Measurements from ENCODE around the gene PDE8A.

Gene PDE8A

GRCh38 chr15:84949845-84950569, 31.6 kb upstream of the PDE8A start:
- H3K4me3 ChIP-seq (ENCODE audit: low read length) = no peak overlapping the region
- peaks cover 11% of the 10 kb centered on the region for H3K4me1 ChIP-seq (ENCODE audit: insufficient read depth, low read length)

GRCh38 chr15:84950570-84951111, 31.0 kb upstream of the PDE8A start:
- peaks cover 11% of the 10 kb centered on the region for H3K4me1 ChIP-seq (ENCODE audit: insufficient read depth, low read length)
- peaks cover 5% of the 10 kb centered on the region for H3K27me3 ChIP-seq (ENCODE audit: insufficient read depth, low read length)
- no peaks in the 10 kb centered on the region for H3K9me3 ChIP-seq (ENCODE audit: low read length)
- no peaks in the 10 kb centered on the region for H3K36me3 ChIP-seq (ENCODE audit: insufficient read depth, low read length)
- no peak overlapping the region for H3K4me3 ChIP-seq (ENCODE audit: low read length)
- no peak overlapping the region for H2AFZ ChIP-seq (ENCODE audit: low read depth, low read length)

More at GRCh38 chr15:84949845-84950569, 31.6 kb upstream of the PDE8A start:
- Histone ChIP-seq H3K36me3 (ENCODE audit: insufficient read depth, low read length) (no peaks in the 10 kb centered on the region), H3K27me3 (ENCODE audit: insufficient read depth, low read length) (peaks cover 5% of the 10 kb centered on the region), H2AFZ (ENCODE audit: low read depth, low read length) (no peak overlapping the region), H3K9me3 (ENCODE audit: low read length) (no peaks in the 10 kb centered on the region)

- Histone ChIP-seq H3K27me3 (ENCODE audit: insufficient read depth, low read length) (peaks cover 5% of the 10 kb centered on the region), H3K36me3 (ENCODE audit: insufficient read depth, low read length) (no peaks in the 10 kb centered on the region), H2AFZ (ENCODE audit: low read depth, low read length) (no peak overlapping the region), H3K4me1 (ENCODE audit: insufficient read depth, low read length) (peaks cover 11% of the 10 kb centered on the region), H3K9me3 (ENCODE audit: low read length) (no peaks in the 10 kb centered on the region), H3K4me3 (ENCODE audit: low read length) (no peak overlapping the region)
Observed at GRCh38 chr15:84951736-84952135, 29.9 kb upstream of the PDE8A start.

- peaks cover 3% of the 10 kb centered on the region for H3K4me1 ChIP-seq (ENCODE audit: insufficient read depth, low read length)
Observed at GRCh38 chr15:84953136-84953535, 28.5 kb upstream of the PDE8A start.

GRCh38 chr15:84953726-84954125, 27.9 kb upstream of the PDE8A start:
- Histone ChIP-seq H2AFZ (ENCODE audit: low read depth, low read length) (no peak overlapping the region), H3K36me3 (ENCODE audit: insufficient read depth, low read length) (no peaks in the 10 kb centered on the region), H3K4me3 (ENCODE audit: low read length) (no peak overlapping the region), H3K4me1 (ENCODE audit: insufficient read depth, low read length) (no peaks in the 10 kb centered on the region), H3K27me3 (ENCODE audit: insufficient read depth, low read length) (peaks cover 3% of the 10 kb centered on the region), H3K9me3 (ENCODE audit: low read length) (no peaks in the 10 kb centered on the region)

More at GRCh38 chr15:84953136-84953535, 28.5 kb upstream of the PDE8A start:
- Histone ChIP-seq H2AFZ (ENCODE audit: low read depth, low read length) (no peak overlapping the region), H3K27me3 (ENCODE audit: insufficient read depth, low read length) (peaks cover 3% of the 10 kb centered on the region), H3K36me3 (ENCODE audit: insufficient read depth, low read length) (no peaks in the 10 kb centered on the region), H3K4me3 (ENCODE audit: low read length) (no peak overlapping the region), H3K9me3 (ENCODE audit: low read length) (no peaks in the 10 kb centered on the region)

GRCh38 chr15:84955089-84955848, 26.4 kb upstream of the PDE8A start:
- Histone ChIP-seq H3K4me3 (ENCODE audit: low read length) (no peak overlapping the region), H3K9me3 (ENCODE audit: low read length) (no peaks in the 10 kb centered on the region), H3K36me3 (ENCODE audit: insufficient read depth, low read length) (no peaks in the 10 kb centered on the region), H2AFZ (ENCODE audit: low read depth, low read length) (no peak overlapping the region), H3K4me1 (ENCODE audit: insufficient read depth, low read length) (no peaks in the 10 kb centered on the region), H3K27me3 (ENCODE audit: insufficient read depth, low read length) (peaks cover 3% of the 10 kb centered on the region)

- no peaks in the 10 kb centered on the region for H3K9me3 ChIP-seq (ENCODE audit: low read length)
- H2AFZ ChIP-seq (ENCODE audit: low read depth, low read length) = no peak overlapping the region
- peaks cover 3% of the 10 kb centered on the region for H3K27me3 ChIP-seq (ENCODE audit: insufficient read depth, low read length)
- H3K4me1 ChIP-seq (ENCODE audit: insufficient read depth, low read length) = peaks cover 4% of the 10 kb centered on the region
- no peaks in the 10 kb centered on the region for H3K36me3 ChIP-seq (ENCODE audit: insufficient read depth, low read length)
- H3K4me3 ChIP-seq (ENCODE audit: low read length) = no peak overlapping the region
Observed at GRCh38 chr15:84956199-84956598, 25.5 kb upstream of the PDE8A start.

GRCh38 chr15:84960391-84961113, 21.1 kb upstream of the PDE8A start:
- Histone ChIP-seq H3K27me3 (ENCODE audit: insufficient read depth, low read length) (no peaks in the 10 kb centered on the region), H3K36me3 (ENCODE audit: insufficient read depth, low read length) (no peaks in the 10 kb centered on the region), H3K4me1 (ENCODE audit: insufficient read depth, low read length) (peaks cover 7% of the 10 kb centered on the region)

GRCh38 chr15:84961114-84961452, 20.6 kb upstream of the PDE8A start:
- no peaks in the 10 kb centered on the region for H3K27me3 ChIP-seq (ENCODE audit: insufficient read depth, low read length)
- no peaks in the 10 kb centered on the region for H3K36me3 ChIP-seq (ENCODE audit: insufficient read depth, low read length)
- H2AFZ ChIP-seq (ENCODE audit: low read depth, low read length) = no peak overlapping the region
- peak overlapping the region; percentile 11 for H3K4me3 ChIP-seq (ENCODE audit: low read length)
- H3K9me3 ChIP-seq (ENCODE audit: low read length) = no peaks in the 10 kb centered on the region
- H3K4me1 ChIP-seq (ENCODE audit: insufficient read depth, low read length) = peaks cover 7% of the 10 kb centered on the region

More at GRCh38 chr15:84960391-84961113, 21.1 kb upstream of the PDE8A start:
- Histone ChIP-seq H3K9me3 (ENCODE audit: low read length) (no peaks in the 10 kb centered on the region), H3K4me3 (ENCODE audit: low read length) (peak overlapping the region; percentile 11), H2AFZ (ENCODE audit: low read depth, low read length) (no peak overlapping the region)

- H3K4me1 ChIP-seq (ENCODE audit: insufficient read depth, low read length) = peaks cover 7% of the 10 kb centered on the region
- no peaks in the 10 kb centered on the region for H3K9me3 ChIP-seq (ENCODE audit: low read length)
- no peak overlapping the region for H2AFZ ChIP-seq (ENCODE audit: low read depth, low read length)
- H3K36me3 ChIP-seq (ENCODE audit: insufficient read depth, low read length) = no peaks in the 10 kb centered on the region
- no peaks in the 10 kb centered on the region for H3K27me3 ChIP-seq (ENCODE audit: insufficient read depth, low read length)
- no peak overlapping the region for H3K4me3 ChIP-seq (ENCODE audit: low read length)
Observed at GRCh38 chr15:84961707-84962106, 19.9 kb upstream of the PDE8A start.

GRCh38 chr15:84962955-84963354, 18.7 kb upstream of the PDE8A start:
- H3K27me3 ChIP-seq (ENCODE audit: insufficient read depth, low read length) = no peaks in the 10 kb centered on the region
- no peak overlapping the region for H3K4me3 ChIP-seq (ENCODE audit: low read length)
- H3K9me3 ChIP-seq (ENCODE audit: low read length) = no peaks in the 10 kb centered on the region
- no peaks in the 10 kb centered on the region for H3K36me3 ChIP-seq (ENCODE audit: insufficient read depth, low read length)
- no peak overlapping the region for H2AFZ ChIP-seq (ENCODE audit: low read depth, low read length)
- peaks cover 15% of the 10 kb centered on the region for H3K4me1 ChIP-seq (ENCODE audit: insufficient read depth, low read length)

GRCh38 chr15:84967380-84967779, 14.3 kb upstream of the PDE8A start:
- Histone ChIP-seq H2AFZ (ENCODE audit: low read depth, low read length) (no peak overlapping the region), H3K4me1 (ENCODE audit: insufficient read depth, low read length) (peaks cover 8% of the 10 kb centered on the region), H3K27me3 (ENCODE audit: insufficient read depth, low read length) (no peaks in the 10 kb centered on the region), H3K36me3 (ENCODE audit: insufficient read depth, low read length) (no peaks in the 10 kb centered on the region), H3K4me3 (ENCODE audit: low read length) (no peak overlapping the region), H3K9me3 (ENCODE audit: low read length) (no peaks in the 10 kb centered on the region)

GRCh38 chr15:84968301-84968700, 13.4 kb upstream of the PDE8A start:
- H3K36me3 ChIP-seq (ENCODE audit: insufficient read depth, low read length) = no peaks in the 10 kb centered on the region
- H3K4me3 ChIP-seq (ENCODE audit: low read length) = no peak overlapping the region

More at GRCh38 chr15:84968301-84968700, 13.4 kb upstream of the PDE8A start:
- Histone ChIP-seq H3K4me1 (ENCODE audit: insufficient read depth, low read length) (peaks cover 8% of the 10 kb centered on the region), H3K27me3 (ENCODE audit: insufficient read depth, low read length) (no peaks in the 10 kb centered on the region), H3K9me3 (ENCODE audit: low read length) (no peaks in the 10 kb centered on the region), H2AFZ (ENCODE audit: low read depth, low read length) (no peak overlapping the region)
